NCI-H1048 (cell line): ENCODE results near the gene ZNF823.

Experiments used
- DNase-seq: peaks from one replicate; lab custom pipeline; 2025; lab: John Stamatoyannopoulos, UW

The ZNF823 gene

DNA sequence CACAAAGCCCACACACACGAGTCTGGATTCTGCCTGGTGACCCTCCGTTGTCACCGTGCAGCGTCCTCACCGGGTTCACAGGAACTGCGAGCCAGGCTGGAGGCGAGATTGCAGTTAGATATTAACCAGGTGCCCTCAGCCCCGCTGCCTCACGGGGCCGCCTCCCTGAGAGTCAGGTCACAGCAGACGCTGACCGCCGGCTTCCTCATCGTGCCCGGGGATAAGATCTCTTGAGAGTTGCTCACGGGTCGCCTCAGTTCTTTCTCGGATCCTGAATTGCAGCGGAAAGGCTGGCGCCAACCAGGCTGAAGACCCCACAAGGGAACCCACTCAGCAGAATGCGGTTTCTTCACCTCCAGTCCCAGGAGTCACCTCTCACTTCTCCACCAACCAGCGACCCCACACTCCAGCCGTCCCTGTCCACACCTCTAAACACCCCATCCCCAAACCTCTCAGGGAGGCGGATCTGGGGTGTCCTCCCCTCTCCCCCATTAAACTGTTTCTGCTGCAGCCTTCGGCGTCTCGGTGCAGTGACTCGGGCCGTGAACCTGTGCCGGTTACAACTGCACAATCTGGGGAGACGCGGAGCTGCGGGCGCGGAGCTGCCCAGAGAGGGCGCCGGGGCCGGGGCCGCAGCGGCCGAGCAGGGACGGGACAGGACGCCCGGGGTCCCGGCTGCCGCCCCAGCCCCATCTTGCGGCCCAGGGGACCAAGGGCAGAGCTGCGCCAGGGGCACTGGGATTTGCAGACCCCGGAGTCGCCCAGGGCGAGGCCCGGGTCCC, 591 bp downstream of the ZNF823 start:
- no peak for DNase-seq

DNA sequence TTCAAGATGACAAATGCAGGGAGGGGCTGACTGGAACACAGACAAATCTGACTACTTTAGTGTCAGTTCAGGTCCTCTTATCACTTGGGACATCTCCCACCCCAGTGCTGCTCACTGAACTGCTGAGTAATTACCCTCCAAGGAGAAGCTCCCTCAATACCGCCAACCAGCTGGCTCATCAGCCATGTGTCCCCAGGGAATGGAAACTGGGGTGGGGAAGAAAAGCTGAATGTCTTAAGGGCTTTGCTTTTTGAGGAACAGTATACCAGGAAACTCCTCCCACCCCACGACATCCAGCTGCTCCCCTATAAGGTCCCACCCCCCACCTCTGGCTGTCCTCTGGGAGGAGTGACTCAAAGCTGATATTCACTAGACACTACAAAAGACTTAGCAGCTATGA, 2.0 kb downstream of the ZNF823 start:
- no peak for DNase-seq

DNA sequence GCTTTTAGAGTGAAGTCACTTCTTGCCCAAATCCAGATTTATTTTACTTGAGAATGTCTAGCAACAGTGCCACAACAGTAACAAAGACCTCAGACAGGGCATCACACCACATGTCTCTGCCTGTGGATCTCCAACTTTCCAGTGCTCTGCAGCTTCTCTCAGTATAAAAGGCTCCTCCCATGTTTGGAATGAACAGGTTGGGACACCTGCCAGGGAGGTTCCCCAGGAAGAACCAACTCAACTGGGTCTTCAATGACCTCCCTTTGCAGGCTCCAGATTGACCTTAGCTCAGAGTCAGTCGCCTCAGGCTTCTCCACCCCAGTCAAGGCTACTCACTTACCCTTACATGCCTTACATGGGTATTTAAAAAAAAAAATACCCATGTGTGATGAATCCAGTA, 3.4 kb downstream of the ZNF823 start:
- no peak for DNase-seq

DNA sequence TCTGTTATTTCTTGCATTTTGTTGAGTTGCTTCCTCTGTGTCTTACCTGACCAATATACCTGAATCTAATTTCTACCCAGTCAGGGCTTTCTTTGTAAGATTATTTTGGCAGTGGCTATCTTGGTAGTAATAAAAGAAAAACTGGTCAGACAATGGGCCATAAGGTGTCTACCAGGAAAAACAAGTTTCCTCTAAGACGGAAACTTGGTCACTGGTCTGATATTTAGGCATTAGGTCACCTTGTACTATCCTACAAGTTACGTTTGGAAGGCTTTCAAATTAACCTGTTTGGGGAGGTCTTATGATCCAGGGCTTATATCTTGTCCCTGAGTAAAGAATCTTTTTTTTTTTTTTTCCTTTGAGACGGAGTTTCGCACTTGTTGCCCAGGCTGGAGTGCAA, 9.2 kb downstream of the ZNF823 start:
- DNase-seq: no peak

DNA sequence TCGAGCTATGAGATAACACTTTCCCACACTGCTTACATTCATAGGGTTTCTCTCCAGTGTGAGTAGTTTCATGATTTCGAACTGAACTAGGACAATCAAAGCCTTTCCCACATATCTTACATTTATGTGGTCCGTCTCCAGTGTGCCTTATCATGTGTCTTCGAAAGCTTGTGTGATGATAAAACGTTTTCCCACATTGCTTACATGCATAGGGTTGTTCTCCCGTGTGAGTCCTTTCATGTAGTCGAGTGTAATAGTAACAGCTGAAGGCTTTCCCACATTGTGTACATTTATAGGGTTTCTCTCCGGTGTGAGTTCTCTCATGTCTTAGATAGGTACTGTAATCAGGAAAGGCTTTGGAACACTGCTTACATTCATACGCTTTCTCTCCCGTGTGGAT, 16.3 kb downstream of the ZNF823 start:
- no peak for DNase-seq

DNA sequence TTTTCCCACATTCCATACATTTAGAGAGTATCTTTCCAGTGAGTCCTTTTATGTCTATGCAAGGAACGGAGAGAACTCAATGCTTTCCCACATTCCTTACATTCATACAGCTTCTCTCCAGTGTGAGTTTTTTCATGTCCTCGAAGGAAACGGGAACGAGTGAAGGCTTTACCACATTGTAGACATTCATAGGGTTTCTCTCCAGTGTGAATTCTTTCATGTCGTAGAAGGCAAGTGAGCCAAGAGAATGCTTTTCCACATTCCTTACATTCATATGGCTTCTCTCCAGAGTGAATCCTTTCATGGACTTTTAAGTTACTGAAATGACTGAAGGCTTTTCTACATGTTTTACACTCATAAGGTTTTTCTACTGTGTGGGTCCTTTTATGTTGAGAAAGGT, 17.1 kb downstream of the ZNF823 start:
- no peak for DNase-seq

DNA sequence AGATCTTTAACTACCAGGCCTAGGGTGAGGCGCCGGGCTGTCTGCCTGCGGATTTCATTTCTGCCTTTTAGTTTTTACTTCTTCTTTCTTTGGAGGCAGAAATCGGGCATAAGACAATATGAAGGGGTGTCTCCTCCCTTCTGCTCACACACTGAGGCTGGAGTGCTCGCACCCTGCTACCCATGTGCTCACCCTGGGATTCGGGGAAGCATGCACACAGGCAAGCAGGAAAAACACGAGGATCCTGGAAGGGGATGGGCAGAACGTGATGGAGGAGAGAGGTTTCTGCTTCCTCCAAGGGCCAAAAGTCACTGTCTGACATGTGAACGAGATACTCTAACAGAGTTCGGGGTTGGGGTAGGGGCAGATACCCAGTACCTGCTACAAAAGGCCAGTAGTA, 28.4 kb downstream of the ZNF823 start:
- DNase-seq: no peak

DNA sequence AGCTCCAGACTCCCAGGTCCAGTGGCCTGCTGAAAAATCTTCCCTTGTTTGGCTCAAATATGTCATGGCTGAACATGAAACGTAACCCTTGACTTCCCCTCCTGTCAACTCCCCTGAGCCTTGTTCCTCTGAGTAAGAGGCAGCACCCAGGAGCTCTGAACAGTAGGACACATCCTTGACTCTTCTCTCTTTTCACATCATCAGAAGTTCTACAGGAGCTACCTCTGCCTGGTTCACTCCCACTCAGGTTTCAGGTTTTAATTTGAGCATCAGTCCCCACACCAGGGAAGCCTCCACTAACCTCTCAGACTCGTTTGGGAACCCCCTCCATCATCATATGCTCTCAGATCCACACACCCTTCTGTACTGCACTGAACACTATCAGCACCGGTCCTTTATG, 30.3 kb downstream of the ZNF823 start:
- no peak for DNase-seq

DNA sequence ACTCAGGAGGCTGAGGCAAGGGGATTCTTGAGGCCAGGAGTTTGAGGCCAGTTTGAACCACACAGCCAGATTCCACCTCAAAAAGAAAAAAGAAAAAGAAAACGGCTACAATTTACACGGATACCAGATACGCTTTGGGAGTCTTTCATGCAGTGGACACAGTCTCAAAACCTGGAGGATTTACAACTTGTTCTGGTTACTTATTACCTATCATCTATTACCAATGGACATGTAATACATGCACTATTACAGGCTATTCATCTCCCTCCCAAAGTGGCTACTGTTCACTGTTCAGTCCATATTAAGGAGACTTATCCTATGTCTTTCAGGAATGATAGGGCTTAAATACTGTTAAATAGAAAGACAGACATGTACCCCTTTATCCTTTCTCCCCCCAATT, 33.3 kb downstream of the ZNF823 start:
- DNase-seq: no peak

DNA sequence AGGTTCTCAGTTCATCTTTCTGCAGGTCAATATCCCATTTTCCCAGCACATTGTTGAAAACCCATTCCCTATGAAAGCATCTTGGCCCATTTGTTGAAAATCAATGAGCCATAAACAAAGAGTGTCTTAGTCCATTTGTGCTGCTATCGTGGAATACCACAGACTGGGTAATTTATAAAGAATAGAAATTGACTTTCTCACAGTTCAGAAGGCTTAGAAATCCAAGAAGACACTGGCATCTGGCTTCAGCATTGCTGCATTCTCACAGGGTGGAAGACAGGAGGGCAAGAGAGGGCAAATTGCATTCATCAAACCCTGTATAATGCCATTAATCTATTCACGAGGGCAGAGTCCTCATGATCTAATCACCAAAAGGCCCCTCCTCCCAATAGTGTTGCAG, 34.1 kb downstream of the ZNF823 start:
- no peak for DNase-seq

DNA sequence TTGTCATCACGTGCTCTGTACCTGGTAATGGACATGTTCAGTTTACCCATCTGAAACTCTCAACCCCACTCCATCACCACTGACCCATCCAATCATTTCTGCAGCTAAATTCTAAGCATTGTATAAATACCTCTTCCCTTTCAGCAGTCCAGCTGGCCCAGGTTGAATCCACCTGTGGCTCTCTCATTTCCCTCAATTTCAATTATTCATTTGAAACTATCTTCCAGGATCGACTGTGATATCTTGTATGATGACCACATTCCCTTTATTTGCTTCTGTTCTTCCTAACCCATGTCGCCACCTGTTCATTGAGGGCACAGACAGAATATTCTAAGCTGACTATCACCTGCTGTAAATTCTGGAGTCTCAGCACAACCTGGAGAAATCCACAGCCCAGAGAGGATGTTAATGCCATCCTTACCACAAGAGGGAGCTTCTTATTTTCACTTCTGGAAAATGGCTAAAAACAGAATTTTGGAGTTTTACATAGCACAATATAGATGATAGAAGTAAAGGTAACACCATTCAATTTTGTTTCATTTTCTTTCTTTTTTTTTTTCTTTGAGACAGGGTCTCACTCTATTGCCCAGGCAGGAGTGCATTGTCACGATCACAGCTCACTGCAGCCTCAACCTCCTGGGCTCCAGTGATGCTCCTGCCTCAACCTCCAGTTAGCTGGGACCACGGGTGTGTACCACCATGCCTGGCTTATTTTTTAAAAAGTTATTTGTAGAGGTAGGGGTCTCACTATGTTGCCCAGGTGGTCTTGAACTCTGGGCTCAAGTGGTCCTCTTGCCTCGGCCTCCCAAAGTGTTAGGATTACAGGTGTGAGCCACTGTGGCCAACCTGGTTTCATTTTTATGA, 38.6 kb downstream of the ZNF823 start:
- peak; percentile 14 for DNase-seq

DNA sequence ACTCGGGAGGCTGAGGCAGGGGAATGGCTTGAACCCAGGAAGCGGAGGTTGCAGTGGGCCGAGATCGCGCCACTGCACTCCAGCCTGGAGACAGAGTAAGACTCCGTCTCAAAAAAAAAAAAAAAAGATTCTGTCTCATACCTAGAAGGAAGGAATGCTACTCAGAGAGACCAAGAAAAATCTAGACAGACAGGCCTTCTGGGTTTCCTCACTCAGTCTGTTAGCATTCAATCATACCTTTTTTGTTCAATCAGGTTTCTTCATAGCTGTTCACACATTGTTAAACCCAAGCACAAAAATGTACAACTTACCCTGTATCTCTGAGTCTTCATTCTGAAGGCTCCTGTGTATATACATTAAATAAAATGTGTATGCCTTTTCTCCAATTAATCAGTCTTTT, 40.5 kb downstream of the ZNF823 start:
- DNase-seq: no peak

DNA sequence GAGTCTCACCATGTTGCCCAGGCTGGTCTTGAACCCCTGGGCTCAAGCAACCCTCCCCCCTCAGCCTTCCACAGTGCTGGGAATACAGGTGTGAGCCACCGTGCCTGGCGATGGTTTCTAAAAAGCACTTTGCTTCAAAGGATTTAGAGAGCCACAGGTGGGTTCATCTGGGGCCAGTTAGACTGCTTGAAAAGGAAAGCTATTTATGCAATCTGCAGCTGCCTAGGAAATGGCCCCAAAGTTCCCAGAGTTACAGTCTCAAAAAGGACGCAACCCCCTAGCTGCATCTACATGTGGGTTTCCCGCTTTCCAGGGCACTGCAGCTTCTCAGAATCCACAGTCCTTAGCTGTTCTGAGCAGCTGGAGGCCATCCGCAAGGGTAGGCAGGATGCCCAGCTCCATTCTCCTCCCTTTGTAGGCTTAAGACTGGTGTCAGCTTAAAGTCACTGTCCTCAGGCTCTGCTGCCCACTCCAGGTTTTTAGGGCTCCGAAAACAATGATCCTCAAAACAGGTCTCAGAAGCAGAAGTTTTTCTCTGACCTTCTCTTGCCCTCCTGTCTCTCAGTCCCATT, 41.4 kb downstream of the ZNF823 start:
- no peak for DNase-seq

DNA sequence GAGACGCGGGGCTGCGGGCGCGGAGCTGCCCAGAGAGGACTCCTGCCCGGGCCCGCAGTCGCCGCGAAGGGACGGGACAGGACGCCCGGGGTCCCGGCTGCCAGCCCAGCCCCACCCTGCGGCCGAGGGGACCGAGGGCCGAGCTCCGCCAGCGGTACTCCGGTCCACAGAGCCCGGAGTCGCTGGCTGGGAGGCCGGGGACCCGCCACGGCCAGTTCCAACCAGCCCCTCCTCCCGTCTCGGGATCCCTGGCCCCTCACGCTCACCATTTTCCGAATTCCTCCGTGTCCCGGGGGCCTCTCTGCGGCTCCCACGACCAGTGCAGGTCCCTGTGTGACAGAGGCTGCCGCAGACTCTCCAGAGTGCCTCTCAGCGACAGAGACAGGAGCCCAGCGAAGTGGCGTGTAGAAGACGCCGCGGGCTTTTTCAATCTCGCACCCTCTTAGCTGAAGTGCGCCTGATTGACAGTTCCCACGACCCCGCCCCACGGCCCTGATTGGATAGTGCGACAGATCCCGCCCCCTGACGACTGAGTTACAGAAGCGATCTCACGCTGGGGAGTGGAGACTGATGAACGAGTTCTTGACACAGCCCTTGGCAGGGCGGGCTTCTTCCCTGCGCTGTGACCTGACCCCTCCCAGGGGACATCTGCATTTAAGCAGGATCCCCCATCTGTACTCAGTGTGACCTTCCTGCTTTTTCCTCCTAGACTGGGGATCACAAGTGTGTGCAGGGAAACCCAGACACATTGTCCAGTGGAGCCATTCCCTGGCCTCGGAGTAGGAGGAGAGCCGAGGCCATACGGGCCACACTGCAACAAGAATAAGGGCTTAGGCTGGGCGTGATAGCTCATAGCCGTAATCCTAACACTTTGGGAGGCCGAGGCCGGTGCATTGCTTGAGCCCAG, 44.0 kb downstream of the ZNF823 start:
- peak; percentile 95 for DNase-seq

DNA sequence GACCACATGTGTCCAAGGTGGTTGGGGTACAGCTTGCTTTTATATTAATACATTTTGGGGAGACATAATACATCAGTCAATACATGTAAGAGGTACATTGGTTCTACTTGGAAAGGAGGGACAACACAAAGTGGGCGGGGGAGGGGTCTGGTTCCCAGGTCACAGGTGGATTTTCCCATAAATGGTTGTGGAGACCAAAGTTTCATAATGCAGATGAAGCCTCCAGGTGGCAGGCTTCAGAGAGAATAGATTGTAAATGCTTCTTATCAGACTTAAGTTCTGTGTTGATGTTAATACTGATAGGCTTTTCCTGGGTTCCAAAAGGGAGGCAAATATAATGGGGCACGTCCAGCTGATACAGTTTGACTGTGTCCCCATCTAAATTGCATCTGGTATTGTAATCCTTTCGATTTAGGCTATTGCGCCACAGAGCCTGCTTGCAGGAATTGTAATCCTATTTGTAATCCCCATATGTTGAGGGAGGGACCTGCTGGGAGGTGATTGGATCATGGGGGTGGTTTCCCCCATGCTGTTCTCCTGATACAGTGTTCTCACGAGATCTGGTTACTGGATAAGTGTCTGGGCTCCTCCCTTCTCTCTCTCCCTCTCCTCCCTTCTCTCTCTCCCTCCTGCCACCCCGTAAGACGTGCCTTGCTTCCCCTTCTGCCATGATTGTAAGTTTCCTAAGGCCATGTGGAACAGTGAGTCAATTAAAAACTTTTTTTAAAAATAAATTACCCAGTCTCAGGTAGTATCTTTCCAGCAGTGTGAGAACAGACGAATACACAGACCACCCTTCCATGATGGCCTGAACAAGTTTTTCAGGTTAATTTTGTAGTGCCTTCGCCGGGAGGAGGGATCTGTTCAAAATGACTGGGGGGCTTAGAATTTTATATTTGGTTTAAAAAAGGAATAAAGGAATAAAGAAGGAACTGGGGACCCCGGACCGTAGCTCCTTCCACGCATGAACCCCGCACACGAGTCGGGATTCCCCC, 44.9 kb downstream of the ZNF823 start:
- peak; percentile 25 for DNase-seq

DNA sequence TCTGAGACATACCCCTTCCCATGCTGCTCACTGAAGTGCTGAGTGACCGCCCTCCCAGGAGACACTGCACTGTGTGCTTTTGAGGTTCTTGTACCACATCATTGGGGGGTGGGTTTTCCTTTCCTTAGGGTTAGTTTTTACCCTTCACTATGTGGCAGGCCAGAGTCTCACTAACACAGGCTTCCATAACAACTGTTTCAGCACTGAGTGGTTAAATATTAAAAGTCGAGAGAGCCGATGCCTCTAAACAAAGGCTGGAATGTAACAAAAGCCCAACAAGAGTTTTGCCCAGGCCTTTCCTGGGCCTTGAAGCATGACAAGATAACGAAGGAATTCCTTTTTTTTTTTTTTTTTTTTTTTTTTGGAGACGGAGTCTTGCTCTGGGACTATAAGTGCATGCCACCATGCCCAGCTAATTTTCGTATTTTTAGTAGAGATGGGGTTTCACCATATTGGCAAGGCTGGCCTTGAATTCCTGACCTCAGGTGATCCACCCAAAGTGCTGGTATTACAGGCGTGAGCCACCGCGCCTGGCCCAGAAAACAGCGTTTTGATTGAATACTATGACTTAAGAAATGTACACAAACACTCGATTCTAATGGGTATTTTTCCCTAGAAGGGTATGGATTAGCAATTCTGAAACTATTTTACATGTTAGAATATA, 46.5 kb downstream of the ZNF823 start:
- no peak for DNase-seq

DNA sequence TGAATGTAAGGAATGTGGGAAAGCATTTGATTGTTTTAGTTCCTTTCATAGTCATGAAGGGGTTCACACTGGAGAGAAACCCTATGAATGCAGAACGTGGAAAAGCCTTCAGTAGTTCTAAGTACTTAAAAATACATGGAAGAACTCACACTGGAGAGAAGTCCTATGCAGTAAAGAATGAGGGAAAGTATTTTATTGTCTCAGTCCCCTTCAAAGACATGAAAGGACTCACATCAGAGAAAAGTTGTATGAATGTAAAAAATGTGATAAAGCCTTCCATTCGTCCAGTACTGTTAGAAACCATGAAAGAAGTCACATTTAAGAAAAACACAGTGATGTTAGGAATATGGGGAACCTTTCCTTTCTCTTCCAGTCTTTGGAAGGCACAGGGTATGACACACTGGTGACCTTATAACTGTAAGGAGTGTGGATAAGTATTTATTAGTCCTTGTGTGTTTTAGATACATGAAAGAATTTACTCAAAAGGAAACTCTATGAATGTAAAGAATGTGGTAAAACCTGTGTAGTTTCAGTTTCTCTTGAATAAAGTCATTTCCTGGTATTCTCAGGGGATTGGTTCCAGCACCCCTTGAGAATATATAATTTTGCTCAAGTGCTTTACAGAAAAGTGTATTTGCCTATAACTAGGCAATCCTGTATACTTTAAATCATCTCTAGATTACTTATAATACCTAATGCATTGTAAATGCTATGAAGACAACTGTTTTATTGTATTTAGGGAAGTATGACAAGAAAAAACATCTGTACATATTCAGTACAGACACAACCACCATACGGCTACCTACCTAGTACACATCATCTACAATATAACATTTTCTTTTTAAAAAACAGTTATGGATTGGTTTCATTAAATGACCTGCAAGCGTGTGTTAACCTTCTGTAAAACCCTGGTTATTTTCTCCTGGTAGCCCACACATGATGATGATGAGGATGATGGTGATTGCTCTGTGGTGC, 52.8 kb downstream of the ZNF823 start:
- no peak for DNase-seq

DNA sequence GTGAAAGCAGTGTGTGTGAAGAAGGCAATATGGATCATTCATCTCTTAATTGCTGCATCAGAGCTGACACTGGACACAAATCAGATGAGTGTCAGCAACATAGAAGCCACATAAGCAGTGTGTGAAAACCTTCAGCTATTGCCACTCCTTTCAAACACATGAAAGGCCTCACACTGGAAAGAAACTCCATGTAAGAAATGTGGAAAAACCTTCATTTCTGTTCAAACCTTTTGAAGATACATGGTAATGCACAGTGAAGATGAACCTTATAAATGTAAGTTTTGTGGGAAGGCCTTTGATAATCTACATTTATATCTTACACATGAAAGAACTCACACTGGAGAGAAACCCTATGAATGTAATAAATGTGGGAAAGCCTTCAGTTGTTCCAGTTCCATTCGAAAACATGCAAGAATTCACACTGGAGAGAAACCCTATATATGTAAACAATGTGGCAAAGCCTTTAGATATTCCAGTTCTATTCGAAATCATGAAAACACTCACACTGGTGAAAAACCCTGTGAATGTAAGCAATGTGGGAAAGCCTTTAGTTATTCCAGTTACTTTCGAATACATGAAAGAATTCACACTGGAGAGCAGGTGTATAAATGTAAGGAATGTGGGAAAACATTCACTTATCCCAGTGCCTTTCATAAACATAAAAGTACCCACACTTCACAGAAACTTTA, 53.6 kb downstream of the ZNF823 start:
- no peak for DNase-seq
